ENCODE data around the gene DHX58. TPM values are rescaled to one million over a fixed set of nuclear protein-coding genes. Genes with fewer than 3 reads are reported as not detected.
A peak's percentile ranks its signal among the peaks of the same experiment; 100 is the strongest.

The DHX58 gene
- total and polyA plus RNA-seq, 4 donors, result 4.0 to 21.9 (median 12.2) TPM

DNA sequence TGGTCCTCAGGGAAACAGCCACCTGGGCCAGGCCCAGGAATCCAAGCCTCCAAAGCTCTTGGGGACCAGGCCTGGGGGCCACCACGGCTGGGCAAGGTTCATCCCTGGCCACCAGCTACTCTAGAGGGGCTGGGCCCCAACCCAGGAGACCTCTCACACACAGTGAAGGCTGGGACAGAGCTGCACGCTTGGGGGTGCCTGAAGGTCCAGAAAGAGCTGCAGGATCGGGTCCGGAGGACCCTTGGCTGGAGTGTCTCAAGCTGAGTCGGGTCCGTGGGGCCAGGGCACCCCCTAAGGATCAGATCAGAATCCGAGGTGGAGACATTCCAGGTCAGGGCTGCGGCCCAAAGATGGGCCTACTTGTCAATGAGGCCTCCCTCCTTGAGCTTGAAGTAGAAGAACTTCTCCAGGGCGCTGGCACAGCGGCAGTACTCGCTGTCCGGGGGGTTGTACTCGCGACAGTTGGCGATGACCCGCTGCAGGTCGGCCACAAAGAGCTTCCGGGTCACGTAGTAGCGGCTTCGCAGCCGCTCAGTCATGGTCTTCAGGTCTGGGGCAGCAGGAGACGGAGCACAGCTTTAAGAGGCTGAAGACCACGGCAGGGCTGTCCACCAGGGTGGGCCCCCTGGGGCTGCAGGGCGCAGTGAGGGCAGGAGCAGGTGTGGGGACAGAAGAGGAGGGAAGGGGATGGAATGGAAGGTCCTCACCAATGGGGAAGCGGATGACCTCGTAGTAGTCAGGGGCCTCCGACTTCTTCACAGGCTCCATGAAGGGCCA is 967 bp upstream of the DHX58 start:
- peak overlapping the region; percentile 81 to 84 for H3K27ac ChIP-seq (ENCODE audit: low read depth in 1 of 2, low read length in 2 of 2)
- no peak overlapping the region for H3K4me3 ChIP-seq (ENCODE audit: low read depth in 1 of 3, low read length in 3 of 3)
- H3K9ac ChIP-seq (ENCODE audit: low read depth in 1 of 2, low read length in 2 of 2), result peak overlapping the region; percentile 4 to 52
- DNase-seq (ENCODE audit: low spot score), result no peak
- peaks cover 0 to 15% (median 7%) of the 10 kb centered on the region in 4 donors for H3K36me3 ChIP-seq (ENCODE audit: control insufficient read depth in 4 of 4, insufficient read depth in 3 of 4, low read depth in 1 of 4, low read length in 3 of 4)
- H3K4me1 ChIP-seq (ENCODE audit: control insufficient read depth in 4 of 4, insufficient read depth in 4 of 4, low read length in 3 of 4), result peaks cover 11 to 42% (median 34%) of the 10 kb centered on the region in 4 donors
- TF ChIP-seq, protein P1, sequence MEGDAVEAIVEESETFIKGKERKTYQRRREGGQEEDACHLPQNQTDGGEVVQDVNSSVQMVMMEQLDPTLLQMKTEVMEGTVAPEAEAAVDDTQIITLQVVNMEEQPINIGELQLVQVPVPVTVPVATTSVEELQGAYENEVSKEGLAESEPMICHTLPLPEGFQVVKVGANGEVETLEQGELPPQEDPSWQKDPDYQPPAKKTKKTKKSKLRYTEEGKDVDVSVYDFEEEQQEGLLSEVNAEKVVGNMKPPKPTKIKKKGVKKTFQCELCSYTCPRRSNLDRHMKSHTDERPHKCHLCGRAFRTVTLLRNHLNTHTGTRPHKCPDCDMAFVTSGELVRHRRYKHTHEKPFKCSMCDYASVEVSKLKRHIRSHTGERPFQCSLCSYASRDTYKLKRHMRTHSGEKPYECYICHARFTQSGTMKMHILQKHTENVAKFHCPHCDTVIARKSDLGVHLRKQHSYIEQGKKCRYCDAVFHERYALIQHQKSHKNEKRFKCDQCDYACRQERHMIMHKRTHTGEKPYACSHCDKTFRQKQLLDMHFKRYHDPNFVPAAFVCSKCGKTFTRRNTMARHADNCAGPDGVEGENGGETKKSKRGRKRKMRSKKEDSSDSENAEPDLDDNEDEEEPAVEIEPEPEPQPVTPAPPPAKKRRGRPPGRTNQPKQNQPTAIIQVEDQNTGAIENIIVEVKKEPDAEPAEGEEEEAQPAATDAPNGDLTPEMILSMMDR (IDR thresholded peaks at IDR 0.05; ENCODE audit: low read depth, low read length, missing input control), result no peak
- TF ChIP-seq YY1 (IDR thresholded peaks at IDR 0.05) (no peak), RXRA (IDR thresholded peaks at IDR 0.05) (no peak), HNF4G (IDR thresholded peaks at IDR 0.05) (no peak), SP1 (IDR thresholded peaks at IDR 0.05) (no peak), FOXA2 (IDR thresholded peaks at IDR 0.05) (no peak), JUND (IDR thresholded peaks at IDR 0.05) (no peak), FOXA1 (IDR thresholded peaks at IDR 0.05) (no peak), EGR1 (IDR thresholded peaks at IDR 0.05; ENCODE audit: low read depth in 2 of 2) (no peak), HNF4A (conservative IDR thresholded peaks at IDR 0.05) (no peak), NR2F2 (IDR thresholded peaks at IDR 0.05) (no peak), RAD21 (IDR thresholded peaks at IDR 0.05) (no peak), TAF1 (conservative IDR thresholded peaks at IDR 0.05) (no peak), GABPA (IDR thresholded peaks at IDR 0.05 in 1 of 2, conservative IDR thresholded peaks at IDR 0.05 in 1 of 2) (no peak)
- TF ChIP-seq, protein P2, sequence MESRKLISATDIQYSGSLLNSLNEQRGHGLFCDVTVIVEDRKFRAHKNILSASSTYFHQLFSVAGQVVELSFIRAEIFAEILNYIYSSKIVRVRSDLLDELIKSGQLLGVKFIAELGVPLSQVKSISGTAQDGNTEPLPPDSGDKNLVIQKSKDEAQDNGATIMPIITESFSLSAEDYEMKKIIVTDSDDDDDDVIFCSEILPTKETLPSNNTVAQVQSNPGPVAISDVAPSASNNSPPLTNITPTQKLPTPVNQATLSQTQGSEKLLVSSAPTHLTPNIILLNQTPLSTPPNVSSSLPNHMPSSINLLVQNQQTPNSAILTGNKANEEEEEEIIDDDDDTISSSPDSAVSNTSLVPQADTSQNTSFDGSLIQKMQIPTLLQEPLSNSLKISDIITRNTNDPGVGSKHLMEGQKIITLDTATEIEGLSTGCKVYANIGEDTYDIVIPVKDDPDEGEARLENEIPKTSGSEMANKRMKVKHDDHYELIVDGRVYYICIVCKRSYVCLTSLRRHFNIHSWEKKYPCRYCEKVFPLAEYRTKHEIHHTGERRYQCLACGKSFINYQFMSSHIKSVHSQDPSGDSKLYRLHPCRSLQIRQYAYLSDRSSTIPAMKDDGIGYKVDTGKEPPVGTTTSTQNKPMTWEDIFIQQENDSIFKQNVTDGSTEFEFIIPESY (IDR thresholded peaks at IDR 0.05), result no peak
- TF ChIP-seq, protein P3, sequence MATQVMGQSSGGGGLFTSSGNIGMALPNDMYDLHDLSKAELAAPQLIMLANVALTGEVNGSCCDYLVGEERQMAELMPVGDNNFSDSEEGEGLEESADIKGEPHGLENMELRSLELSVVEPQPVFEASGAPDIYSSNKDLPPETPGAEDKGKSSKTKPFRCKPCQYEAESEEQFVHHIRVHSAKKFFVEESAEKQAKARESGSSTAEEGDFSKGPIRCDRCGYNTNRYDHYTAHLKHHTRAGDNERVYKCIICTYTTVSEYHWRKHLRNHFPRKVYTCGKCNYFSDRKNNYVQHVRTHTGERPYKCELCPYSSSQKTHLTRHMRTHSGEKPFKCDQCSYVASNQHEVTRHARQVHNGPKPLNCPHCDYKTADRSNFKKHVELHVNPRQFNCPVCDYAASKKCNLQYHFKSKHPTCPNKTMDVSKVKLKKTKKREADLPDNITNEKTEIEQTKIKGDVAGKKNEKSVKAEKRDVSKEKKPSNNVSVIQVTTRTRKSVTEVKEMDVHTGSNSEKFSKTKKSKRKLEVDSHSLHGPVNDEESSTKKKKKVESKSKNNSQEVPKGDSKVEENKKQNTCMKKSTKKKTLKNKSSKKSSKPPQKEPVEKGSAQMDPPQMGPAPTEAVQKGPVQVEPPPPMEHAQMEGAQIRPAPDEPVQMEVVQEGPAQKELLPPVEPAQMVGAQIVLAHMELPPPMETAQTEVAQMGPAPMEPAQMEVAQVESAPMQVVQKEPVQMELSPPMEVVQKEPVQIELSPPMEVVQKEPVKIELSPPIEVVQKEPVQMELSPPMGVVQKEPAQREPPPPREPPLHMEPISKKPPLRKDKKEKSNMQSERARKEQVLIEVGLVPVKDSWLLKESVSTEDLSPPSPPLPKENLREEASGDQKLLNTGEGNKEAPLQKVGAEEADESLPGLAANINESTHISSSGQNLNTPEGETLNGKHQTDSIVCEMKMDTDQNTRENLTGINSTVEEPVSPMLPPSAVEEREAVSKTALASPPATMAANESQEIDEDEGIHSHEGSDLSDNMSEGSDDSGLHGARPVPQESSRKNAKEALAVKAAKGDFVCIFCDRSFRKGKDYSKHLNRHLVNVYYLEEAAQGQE (IDR thresholded peaks at IDR 0.05), result no peak
- TF ChIP-seq, protein P4, sequence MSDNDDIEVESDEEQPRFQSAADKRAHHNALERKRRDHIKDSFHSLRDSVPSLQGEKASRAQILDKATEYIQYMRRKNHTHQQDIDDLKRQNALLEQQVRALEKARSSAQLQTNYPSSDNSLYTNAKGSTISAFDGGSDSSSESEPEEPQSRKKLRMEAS (IDR thresholded peaks at IDR 0.05), result no peak
- TF ChIP-seq, protein P5, sequence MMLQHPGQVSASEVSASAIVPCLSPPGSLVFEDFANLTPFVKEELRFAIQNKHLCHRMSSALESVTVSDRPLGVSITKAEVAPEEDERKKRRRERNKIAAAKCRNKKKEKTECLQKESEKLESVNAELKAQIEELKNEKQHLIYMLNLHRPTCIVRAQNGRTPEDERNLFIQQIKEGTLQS (IDR thresholded peaks at IDR 0.05), result no peak
- WGBS, result 93% methylated on average over 28 of the region's 28 CpGs
- H3K9me3 ChIP-seq (ENCODE audit: control insufficient read depth in 4 of 4, low read length in 3 of 4), result no peaks in the 10 kb centered on the region
- no peaks in the 10 kb centered on the region for H3K27me3 ChIP-seq (ENCODE audit: control insufficient read depth in 4 of 4, insufficient read depth in 4 of 4, low read length in 3 of 4)
